ENCODE data around the gene PIK3R4. TPM values are rescaled to one million over a fixed set of nuclear protein-coding genes. Genes with fewer than 3 reads are reported as not detected.

Gene PIK3R4
- total and polyA plus RNA-seq, 4 donors, result 14.3 to 36.6 (median 22.2) TPM

DNA sequence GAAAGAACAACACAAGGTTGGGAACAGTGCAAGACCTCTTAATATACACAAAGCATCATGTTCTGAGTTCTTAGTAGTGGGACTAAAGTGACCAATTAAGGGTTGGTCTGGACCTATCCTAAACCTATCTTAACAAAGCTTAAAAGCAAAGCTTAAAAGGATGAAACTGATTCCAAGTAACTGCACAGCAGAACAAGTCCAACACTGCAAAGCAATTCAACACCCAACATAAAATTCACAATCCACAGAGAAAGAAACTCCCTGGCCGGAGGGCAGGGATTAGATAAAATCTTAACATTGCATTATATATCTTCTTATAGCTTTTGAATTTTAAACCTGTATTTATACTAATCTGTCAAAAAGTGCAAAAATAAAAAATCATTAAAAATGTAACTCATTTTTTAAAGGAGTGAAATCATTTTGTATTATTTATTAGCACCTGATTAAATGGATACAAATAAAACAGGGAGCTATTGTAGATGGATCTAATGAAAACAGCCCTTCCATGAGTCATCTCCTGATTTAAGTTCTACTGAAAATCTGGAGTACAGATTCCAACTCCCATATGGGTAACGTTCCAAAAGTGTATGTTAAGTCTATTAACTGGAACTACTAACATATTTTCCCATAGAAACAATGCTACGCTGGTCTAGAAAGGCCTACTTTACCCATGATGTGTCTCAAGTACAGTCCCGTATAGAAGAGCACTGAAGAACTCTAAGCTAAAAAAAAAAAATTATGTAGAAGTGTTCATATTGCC lies 34.9 kb downstream of the PIK3R4 start:
- TF ChIP-seq HNF4A (conservative IDR thresholded peaks at IDR 0.05) (no peak), HNF4G (IDR thresholded peaks at IDR 0.05) (no peak), ZBTB33 (IDR thresholded peaks at IDR 0.05) (no peak), FOXA2 (IDR thresholded peaks at IDR 0.05) (no peak), JUND (IDR thresholded peaks at IDR 0.05) (no peak), CTCF (IDR thresholded peaks at IDR 0.05; ENCODE audit: low read depth, low read length, missing input control) (no peak), TAF1 (conservative IDR thresholded peaks at IDR 0.05) (no peak), ATF3 (IDR thresholded peaks at IDR 0.05) (no peak), MAX (IDR thresholded peaks at IDR 0.05) (no peak), YY1 (IDR thresholded peaks at IDR 0.05) (no peak), SP1 (IDR thresholded peaks at IDR 0.05) (no peak), NR2F2 (IDR thresholded peaks at IDR 0.05) (no peak), RAD21 (IDR thresholded peaks at IDR 0.05) (no peak), GABPA (IDR thresholded peaks at IDR 0.05 in 1 of 2, conservative IDR thresholded peaks at IDR 0.05 in 1 of 2) (no peak), EGR1 (IDR thresholded peaks at IDR 0.05; ENCODE audit: low read depth in 2 of 2) (no peak), FOXA1 (IDR thresholded peaks at IDR 0.05) (no peak), RXRA (IDR thresholded peaks at IDR 0.05) (no peak)
- TF ChIP-seq, protein P1, sequence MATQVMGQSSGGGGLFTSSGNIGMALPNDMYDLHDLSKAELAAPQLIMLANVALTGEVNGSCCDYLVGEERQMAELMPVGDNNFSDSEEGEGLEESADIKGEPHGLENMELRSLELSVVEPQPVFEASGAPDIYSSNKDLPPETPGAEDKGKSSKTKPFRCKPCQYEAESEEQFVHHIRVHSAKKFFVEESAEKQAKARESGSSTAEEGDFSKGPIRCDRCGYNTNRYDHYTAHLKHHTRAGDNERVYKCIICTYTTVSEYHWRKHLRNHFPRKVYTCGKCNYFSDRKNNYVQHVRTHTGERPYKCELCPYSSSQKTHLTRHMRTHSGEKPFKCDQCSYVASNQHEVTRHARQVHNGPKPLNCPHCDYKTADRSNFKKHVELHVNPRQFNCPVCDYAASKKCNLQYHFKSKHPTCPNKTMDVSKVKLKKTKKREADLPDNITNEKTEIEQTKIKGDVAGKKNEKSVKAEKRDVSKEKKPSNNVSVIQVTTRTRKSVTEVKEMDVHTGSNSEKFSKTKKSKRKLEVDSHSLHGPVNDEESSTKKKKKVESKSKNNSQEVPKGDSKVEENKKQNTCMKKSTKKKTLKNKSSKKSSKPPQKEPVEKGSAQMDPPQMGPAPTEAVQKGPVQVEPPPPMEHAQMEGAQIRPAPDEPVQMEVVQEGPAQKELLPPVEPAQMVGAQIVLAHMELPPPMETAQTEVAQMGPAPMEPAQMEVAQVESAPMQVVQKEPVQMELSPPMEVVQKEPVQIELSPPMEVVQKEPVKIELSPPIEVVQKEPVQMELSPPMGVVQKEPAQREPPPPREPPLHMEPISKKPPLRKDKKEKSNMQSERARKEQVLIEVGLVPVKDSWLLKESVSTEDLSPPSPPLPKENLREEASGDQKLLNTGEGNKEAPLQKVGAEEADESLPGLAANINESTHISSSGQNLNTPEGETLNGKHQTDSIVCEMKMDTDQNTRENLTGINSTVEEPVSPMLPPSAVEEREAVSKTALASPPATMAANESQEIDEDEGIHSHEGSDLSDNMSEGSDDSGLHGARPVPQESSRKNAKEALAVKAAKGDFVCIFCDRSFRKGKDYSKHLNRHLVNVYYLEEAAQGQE (IDR thresholded peaks at IDR 0.05), result no peak

More for the DNA sequence above, 34.9 kb downstream of the PIK3R4 start:
- H3K27me3 ChIP-seq (ENCODE audit: control insufficient read depth in 4 of 4, insufficient read depth in 4 of 4, low read length in 3 of 4), result no peaks in the 10 kb centered on the region
- peaks cover 0 to 16% (median 7%) of the 10 kb centered on the region in 4 donors for H3K4me1 ChIP-seq (ENCODE audit: control insufficient read depth in 4 of 4, insufficient read depth in 4 of 4, low read length in 3 of 4)
- no peak overlapping the region for H3K4me3 ChIP-seq (ENCODE audit: low read depth in 1 of 3, low read length in 3 of 3)
- DNase-seq (ENCODE audit: low spot score), result no peak
- no peak overlapping the region for H3K9ac ChIP-seq (ENCODE audit: low read depth in 1 of 2, low read length in 2 of 2)
- no peak overlapping the region for H3K27ac ChIP-seq (ENCODE audit: low read depth in 1 of 2, low read length in 2 of 2)
- 96% methylated on average over 4 of the region's 4 CpGs for WGBS
- H3K9me3 ChIP-seq (ENCODE audit: control insufficient read depth in 4 of 4, low read length in 3 of 4), result no peaks in the 10 kb centered on the region
- H3K36me3 ChIP-seq (ENCODE audit: control insufficient read depth in 4 of 4, insufficient read depth in 3 of 4, low read depth in 1 of 4, low read length in 3 of 4), result peaks cover 0 to 17% (median 12%) of the 10 kb centered on the region in 4 donors
